ENCODE data around the gene PTMS.

PTMS gene

DNA sequence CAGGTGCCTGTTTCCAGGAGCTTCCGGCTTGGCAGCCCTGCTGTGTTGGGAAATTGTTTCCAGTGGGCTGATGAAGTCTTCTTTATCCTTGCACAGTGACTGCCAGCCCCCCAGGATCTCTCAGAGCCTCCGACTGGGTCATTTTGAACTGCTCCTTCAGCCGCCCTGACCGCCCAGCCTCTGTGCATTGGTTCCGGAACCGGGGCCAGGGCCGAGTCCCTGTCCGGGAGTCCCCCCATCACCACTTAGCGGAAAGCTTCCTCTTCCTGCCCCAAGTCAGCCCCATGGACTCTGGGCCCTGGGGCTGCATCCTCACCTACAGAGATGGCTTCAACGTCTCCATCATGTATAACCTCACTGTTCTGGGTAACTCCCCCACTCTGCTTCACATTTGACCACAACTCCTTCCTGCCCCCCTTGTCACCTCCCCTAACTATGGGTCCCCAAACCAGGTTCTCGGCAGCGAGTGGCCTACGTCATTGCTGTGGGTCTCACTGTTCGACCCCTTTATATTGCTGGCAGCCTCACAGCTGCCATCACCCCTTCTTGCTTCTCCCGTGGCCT lies 8.4 kb downstream of the PTMS start:
- Mint-ChIP-seq H3K27ac (peak overlapping the region; percentile 71), H3K36me3 (no peaks in the 10 kb centered on the region), H3K4me1 (peaks cover 72% of the 10 kb centered on the region), H3K9me3 (no peaks in the 10 kb centered on the region), H3K4me3 (peak overlapping the region; percentile 73), H3K27me3 (no peaks in the 10 kb centered on the region)

DNA sequence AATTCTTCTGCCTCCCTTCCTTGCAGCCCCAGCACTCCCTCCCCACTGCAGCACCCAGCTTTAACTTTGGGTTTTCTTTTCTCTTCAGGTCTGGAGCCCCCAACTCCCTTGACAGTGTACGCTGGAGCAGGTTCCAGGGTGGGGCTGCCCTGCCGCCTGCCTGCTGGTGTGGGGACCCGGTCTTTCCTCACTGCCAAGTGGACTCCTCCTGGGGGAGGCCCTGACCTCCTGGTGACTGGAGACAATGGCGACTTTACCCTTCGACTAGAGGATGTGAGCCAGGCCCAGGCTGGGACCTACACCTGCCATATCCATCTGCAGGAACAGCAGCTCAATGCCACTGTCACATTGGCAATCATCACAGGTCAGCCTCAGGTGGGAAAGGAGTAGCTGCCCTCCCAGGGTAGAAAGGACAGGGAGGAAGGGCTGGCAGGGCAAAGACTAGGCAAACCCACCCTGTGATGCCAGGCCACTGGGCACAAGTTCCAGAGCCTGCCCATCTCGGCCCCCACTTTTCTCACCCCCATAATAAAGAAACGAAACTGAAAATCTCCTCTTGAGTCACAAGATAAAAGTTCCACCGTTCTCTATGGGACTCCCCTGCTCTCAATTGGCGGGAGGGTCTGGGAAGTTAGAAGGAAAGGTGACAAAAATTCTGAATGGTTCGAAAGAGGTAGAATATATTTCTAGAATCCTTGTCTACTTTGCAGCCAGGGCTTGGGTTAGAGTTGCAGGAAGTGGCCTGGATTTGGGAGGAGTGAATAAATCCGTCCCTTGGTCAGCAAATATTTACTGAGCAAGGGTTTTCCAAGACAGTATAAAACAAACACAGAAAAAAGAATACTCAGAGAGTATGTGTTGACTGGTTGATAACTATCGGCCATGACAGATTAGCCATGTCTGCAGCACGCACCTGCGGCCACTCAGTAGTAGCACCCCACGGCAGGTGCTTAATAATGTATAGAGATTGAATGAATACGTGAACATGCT lies 9.3 kb downstream of the PTMS start:
- Mint-ChIP-seq H3K27ac (peak overlapping the region; percentile 71), H3K4me1 (peaks cover 80% of the 10 kb centered on the region), H3K4me3 (peak overlapping the region; percentile 73), H3K27me3 (no peaks in the 10 kb centered on the region), H3K36me3 (no peaks in the 10 kb centered on the region), H3K9me3 (no peaks in the 10 kb centered on the region)

- no peak overlapping the region for H3K4me3 Mint-ChIP-seq
- no peak overlapping the region for H3K27ac Mint-ChIP-seq
- H3K36me3 Mint-ChIP-seq = no peaks in the 10 kb centered on the region
- H3K9me3 Mint-ChIP-seq = no peaks in the 10 kb centered on the region
- H3K4me1 Mint-ChIP-seq = peaks cover 72% of the 10 kb centered on the region
- H3K27me3 Mint-ChIP-seq = no peaks in the 10 kb centered on the region
These were observed 11.2 kb downstream of the PTMS start for GRCh38 chr12:6777386-6777785.

- H3K36me3 Mint-ChIP-seq = no peaks in the 10 kb centered on the region
- no peaks in the 10 kb centered on the region for H3K9me3 Mint-ChIP-seq
- H3K27me3 Mint-ChIP-seq = no peaks in the 10 kb centered on the region
- peak overlapping the region; percentile 89 for H3K4me3 Mint-ChIP-seq
- H3K4me1 Mint-ChIP-seq = peaks cover 72% of the 10 kb centered on the region
- peak overlapping the region; percentile 92 for H3K27ac Mint-ChIP-seq
These were observed 12.0 kb downstream of the PTMS start for GRCh38 chr12:6778217-6778573.

DNA sequence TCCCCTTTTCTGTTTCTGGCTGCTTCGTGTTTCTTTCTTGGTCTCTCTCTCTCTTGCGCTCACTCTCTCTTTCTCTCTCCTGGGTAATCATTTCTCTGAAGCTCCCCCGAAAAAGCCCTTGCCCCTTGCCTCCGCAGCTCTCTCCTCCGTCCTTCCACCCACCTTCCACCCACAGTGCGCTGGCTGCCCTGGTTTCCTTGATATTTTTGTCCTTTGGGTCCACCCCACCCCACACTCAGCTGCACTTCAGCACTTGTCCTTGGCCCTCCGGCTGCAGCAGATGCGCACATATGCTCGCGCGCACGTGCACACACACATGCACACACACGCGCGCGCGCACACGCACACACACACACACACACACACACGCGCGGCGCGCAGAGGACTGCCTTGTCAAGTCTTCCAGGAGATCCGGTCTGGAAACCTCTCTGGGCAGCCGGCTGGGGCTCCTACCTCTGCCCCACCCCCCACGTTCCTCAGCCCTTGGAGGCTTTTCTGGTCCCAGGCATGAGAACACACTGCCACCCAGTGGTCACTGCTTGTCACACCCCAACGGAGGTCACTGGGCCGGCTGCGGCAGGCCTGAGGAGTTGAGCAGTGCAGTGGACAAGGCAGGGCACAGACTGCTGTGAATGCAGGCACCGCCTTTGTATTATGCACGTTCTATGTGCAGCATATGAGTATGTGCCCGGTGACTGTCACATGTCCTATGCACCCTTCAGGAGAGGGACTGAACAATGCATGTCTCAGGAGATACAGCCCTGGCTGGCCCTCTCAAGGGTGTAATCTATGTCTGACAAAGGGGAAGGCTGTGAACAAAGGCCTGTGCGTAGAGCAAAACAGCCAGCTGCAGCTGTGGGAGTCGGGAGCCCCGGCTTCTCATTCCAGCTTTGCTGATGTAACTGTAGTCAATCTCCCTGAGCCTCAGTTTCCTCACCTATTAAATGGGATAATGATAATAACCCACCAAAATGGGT lies 12.7 kb downstream of the PTMS start:
- no peaks in the 10 kb centered on the region for H3K36me3 Mint-ChIP-seq
- peak overlapping the region; percentile 89 for H3K4me3 Mint-ChIP-seq
- H3K9me3 Mint-ChIP-seq = no peaks in the 10 kb centered on the region
- H3K4me1 Mint-ChIP-seq = peaks cover 76% of the 10 kb centered on the region
- no peaks in the 10 kb centered on the region for H3K27me3 Mint-ChIP-seq
- peak overlapping the region; percentile 92 for H3K27ac Mint-ChIP-seq

GRCh38 chr12:6779708-6780432 lies 13.7 kb downstream of the PTMS start:
- Mint-ChIP-seq H3K27ac (no peak overlapping the region), H3K36me3 (no peaks in the 10 kb centered on the region), H3K4me1 (peaks cover 76% of the 10 kb centered on the region), H3K27me3 (no peaks in the 10 kb centered on the region), H3K9me3 (no peaks in the 10 kb centered on the region), H3K4me3 (peak overlapping the region; percentile 89)

GRCh38 chr12:6780573-6780972 lies 14.4 kb downstream of the PTMS start:
- no peaks in the 10 kb centered on the region for H3K36me3 Mint-ChIP-seq
- H3K27ac Mint-ChIP-seq = peak overlapping the region; percentile 4
- H3K4me1 Mint-ChIP-seq = peaks cover 76% of the 10 kb centered on the region
- H3K27me3 Mint-ChIP-seq = no peaks in the 10 kb centered on the region
- H3K9me3 Mint-ChIP-seq = no peaks in the 10 kb centered on the region
- H3K4me3 Mint-ChIP-seq = peak overlapping the region; percentile 7

DNA sequence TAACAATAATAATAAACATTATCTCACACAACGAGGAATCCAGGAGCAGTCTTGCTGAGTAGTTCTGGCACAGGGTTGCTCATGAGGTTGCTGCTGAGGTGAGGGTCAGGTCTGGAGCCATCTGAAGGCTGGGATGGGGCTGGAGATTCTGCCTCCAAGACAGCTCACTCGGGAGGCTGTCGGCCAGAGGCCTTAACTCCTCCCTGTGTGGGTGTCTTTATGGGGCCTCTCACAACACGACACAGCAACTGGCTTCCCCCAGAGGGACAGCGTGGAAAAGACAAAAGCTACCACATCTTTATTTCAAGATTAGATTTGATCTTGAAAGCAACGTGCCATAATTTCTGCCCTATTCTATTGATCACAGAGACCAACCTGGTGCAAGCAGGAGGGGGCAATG lies 16.0 kb downstream of the PTMS start:
- Mint-ChIP-seq H3K27me3 (no peaks in the 10 kb centered on the region), H3K9me3 (no peaks in the 10 kb centered on the region), H3K36me3 (no peaks in the 10 kb centered on the region), H3K27ac (no peak overlapping the region), H3K4me3 (no peak overlapping the region), H3K4me1 (peaks cover 82% of the 10 kb centered on the region)

- Mint-ChIP-seq H3K4me1 (peaks cover 82% of the 10 kb centered on the region), H3K36me3 (no peaks in the 10 kb centered on the region), H3K4me3 (peak overlapping the region; percentile 5), H3K27ac (peak overlapping the region; percentile 61), H3K9me3 (no peaks in the 10 kb centered on the region), H3K27me3 (no peaks in the 10 kb centered on the region)
These were observed 16.8 kb downstream of the PTMS start for GRCh38 chr12:6782850-6783566.

DNA sequence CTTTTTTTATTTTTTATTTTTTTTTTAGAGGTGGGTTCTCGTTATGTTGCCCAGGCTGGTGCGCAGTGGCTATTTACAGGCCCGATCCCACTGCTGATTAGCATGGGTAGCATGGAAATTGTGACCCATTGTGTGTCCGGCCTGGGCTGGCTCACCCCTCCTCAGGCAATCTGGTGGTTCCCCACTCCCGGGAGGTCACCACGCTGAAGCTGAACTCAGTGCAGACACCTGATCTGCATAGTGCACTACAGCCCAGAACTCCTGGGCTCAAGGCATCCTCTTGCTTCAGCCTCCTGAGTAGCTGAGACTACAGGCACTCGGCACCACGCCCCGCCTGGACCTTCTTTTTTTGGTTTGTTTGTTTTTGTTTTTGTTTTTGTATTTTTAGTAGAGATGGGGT lies 17.7 kb downstream of the PTMS start:
- H3K9me3 Mint-ChIP-seq = no peaks in the 10 kb centered on the region
- no peaks in the 10 kb centered on the region for H3K27me3 Mint-ChIP-seq
- H3K4me3 Mint-ChIP-seq = no peak overlapping the region
- peak overlapping the region; percentile 51 for H3K27ac Mint-ChIP-seq
- peaks cover 82% of the 10 kb centered on the region for H3K4me1 Mint-ChIP-seq
- no peaks in the 10 kb centered on the region for H3K36me3 Mint-ChIP-seq

GRCh38 chr12:6784296-6784695 lies 18.1 kb downstream of the PTMS start:
- no peaks in the 10 kb centered on the region for H3K27me3 Mint-ChIP-seq
- no peak overlapping the region for H3K27ac Mint-ChIP-seq
- no peaks in the 10 kb centered on the region for H3K9me3 Mint-ChIP-seq
- no peak overlapping the region for H3K4me3 Mint-ChIP-seq
- no peaks in the 10 kb centered on the region for H3K36me3 Mint-ChIP-seq
- peaks cover 82% of the 10 kb centered on the region for H3K4me1 Mint-ChIP-seq

DNA sequence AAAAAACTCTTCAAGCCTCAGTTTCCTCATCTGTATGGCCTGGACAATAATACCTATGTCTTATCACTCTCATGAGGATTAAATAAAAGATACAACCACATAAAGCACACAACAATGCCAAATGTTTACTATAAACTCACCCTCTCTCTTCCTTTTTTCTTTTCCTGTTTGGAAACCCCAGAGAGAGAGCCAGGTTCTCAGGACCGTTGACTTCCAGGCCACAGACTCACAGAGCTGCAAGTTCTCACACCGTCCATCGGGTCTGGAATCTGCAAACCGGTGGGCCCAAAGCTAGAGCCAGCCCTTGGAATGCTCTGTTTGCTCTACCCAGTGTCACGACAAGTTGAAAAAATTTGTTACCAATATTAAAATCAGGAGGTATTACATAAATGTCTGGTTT lies 18.6 kb downstream of the PTMS start:
- no peaks in the 10 kb centered on the region for H3K9me3 Mint-ChIP-seq
- no peaks in the 10 kb centered on the region for H3K27me3 Mint-ChIP-seq
- H3K4me1 Mint-ChIP-seq = peaks cover 79% of the 10 kb centered on the region
- H3K36me3 Mint-ChIP-seq = no peaks in the 10 kb centered on the region
- H3K4me3 Mint-ChIP-seq = no peak overlapping the region
- peak overlapping the region; percentile 12 for H3K27ac Mint-ChIP-seq

GRCh38 chr12:6786416-6787094 lies 20.4 kb downstream of the PTMS start:
- Mint-ChIP-seq H3K27ac (peak overlapping the region; percentile 92), H3K4me3 (peak overlapping the region; percentile 72), H3K36me3 (no peaks in the 10 kb centered on the region), H3K27me3 (no peaks in the 10 kb centered on the region), H3K4me1 (peaks cover 71% of the 10 kb centered on the region), H3K9me3 (no peaks in the 10 kb centered on the region)

DNA sequence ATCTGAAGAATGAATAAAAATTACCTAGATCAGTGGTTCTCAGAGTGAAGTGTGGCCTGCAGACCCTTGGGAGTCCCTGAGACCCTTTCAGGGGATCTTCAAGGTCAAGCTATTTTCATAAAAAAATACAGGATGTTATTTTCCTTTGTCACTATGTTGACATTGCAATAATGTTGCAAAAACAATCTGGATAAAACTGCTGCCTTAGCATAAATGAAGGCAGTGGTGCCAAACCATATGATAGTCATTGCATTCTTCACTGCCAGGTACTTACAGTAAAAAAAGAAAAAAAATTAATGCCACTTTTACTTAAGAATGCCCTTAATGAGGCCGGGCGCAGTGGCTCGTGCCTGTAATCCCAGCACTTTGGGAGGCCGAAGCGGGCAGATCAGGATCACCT lies 21.1 kb downstream of the PTMS start:
- H3K9me3 Mint-ChIP-seq = no peaks in the 10 kb centered on the region
- H3K36me3 Mint-ChIP-seq = no peaks in the 10 kb centered on the region
- peak overlapping the region; percentile 72 for H3K4me3 Mint-ChIP-seq
- H3K27me3 Mint-ChIP-seq = no peaks in the 10 kb centered on the region
- H3K4me1 Mint-ChIP-seq = peaks cover 75% of the 10 kb centered on the region
- H3K27ac Mint-ChIP-seq = peak overlapping the region; percentile 92
